ENCODE measurements around the gene SORCS2.

DNA sequence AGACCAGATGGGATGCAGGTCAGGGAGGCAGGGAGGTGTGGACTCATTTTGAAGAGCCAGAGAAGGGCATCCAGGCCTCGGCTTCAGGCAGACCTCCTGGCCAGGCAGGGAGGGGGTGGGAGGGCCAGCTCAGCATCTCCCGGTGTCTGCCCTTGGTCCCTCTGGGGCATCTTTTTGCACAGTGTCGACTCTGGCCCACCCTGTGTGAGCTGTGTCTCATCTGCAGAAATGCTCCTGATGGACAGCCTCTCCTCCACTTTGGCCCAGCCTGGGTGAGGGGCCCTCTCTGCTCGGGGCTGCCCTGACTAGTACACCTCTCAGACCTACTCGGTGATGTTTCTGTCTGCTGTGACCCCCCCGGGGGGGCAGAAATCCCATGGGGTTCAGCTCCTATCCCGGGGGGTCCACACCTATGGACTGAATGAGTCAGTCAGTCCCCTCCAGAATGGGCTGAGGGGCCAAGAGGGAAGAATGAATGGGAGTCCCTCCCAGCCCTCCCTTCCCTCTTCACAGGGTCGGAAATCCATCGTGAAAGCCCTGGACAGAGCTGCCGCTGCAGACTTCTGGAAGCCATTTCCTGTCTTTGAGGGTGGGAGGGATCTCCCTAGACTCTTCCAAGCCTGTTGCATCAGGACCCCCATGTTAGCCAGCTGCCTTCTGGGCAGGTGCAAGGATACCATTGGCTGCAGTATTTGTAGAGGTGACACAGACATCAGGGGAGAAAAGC, 439.1 kb downstream of the SORCS2 start:
- TF ChIP-seq POLR2A (IDR thresholded peaks at IDR 0.05): no peak
- TF ChIP-seq, protein P1, sequence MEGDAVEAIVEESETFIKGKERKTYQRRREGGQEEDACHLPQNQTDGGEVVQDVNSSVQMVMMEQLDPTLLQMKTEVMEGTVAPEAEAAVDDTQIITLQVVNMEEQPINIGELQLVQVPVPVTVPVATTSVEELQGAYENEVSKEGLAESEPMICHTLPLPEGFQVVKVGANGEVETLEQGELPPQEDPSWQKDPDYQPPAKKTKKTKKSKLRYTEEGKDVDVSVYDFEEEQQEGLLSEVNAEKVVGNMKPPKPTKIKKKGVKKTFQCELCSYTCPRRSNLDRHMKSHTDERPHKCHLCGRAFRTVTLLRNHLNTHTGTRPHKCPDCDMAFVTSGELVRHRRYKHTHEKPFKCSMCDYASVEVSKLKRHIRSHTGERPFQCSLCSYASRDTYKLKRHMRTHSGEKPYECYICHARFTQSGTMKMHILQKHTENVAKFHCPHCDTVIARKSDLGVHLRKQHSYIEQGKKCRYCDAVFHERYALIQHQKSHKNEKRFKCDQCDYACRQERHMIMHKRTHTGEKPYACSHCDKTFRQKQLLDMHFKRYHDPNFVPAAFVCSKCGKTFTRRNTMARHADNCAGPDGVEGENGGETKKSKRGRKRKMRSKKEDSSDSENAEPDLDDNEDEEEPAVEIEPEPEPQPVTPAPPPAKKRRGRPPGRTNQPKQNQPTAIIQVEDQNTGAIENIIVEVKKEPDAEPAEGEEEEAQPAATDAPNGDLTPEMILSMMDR (IDR thresholded peaks at IDR 0.05): no peak
- no peak for TF ChIP-seq POLR2AphosphoS5 (IDR thresholded peaks at IDR 0.05)
- TF ChIP-seq EP300 (IDR thresholded peaks at IDR 0.05; ENCODE audit: low read depth): no peak
